ENCODE results near the gene PID1.

DNA sequence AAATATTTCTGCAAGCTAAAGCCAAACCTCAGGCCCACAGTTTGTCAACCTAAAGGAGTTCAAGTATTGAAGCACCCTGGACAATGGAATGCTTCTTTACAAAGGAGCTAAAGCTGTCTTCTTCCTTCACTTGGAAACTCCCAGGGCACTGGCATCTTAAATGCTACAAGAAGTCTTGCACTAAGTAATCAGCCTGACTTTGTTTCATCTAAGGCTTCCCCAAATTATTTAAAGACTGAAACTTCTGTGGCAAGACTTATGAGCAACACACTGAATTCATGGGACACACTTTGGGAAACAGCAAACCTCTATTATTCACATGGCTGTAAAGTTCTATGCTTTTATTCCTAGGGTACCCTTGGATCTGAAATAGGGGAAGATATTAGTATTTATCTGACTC is 14.7 kb downstream of the PID1 start:
- TF ChIP-seq, protein P1, sequence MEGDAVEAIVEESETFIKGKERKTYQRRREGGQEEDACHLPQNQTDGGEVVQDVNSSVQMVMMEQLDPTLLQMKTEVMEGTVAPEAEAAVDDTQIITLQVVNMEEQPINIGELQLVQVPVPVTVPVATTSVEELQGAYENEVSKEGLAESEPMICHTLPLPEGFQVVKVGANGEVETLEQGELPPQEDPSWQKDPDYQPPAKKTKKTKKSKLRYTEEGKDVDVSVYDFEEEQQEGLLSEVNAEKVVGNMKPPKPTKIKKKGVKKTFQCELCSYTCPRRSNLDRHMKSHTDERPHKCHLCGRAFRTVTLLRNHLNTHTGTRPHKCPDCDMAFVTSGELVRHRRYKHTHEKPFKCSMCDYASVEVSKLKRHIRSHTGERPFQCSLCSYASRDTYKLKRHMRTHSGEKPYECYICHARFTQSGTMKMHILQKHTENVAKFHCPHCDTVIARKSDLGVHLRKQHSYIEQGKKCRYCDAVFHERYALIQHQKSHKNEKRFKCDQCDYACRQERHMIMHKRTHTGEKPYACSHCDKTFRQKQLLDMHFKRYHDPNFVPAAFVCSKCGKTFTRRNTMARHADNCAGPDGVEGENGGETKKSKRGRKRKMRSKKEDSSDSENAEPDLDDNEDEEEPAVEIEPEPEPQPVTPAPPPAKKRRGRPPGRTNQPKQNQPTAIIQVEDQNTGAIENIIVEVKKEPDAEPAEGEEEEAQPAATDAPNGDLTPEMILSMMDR (IDR thresholded peaks at IDR 0.05; ENCODE audit: low read depth, low read length, missing input control) = no peak
- TF ChIP-seq TAF1 (conservative IDR thresholded peaks at IDR 0.05) = no peak
- TF ChIP-seq, protein P2, sequence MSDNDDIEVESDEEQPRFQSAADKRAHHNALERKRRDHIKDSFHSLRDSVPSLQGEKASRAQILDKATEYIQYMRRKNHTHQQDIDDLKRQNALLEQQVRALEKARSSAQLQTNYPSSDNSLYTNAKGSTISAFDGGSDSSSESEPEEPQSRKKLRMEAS (IDR thresholded peaks at IDR 0.05) = no peak
- TF ChIP-seq EGR1 (IDR thresholded peaks at IDR 0.05; ENCODE audit: low read depth in 2 of 2) = no peak
- TF ChIP-seq, protein P3, sequence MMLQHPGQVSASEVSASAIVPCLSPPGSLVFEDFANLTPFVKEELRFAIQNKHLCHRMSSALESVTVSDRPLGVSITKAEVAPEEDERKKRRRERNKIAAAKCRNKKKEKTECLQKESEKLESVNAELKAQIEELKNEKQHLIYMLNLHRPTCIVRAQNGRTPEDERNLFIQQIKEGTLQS (IDR thresholded peaks at IDR 0.05) = no peak
